PC-3 (cell line): ENCODE results near the gene SSTR5. TPM values are rescaled to one million over a fixed set of nuclear protein-coding genes. Genes with fewer than 3 reads are reported as not detected.
"Not testable (repeated sequence)": the region's sequence is repeated elsewhere in the genome, so short reads cannot be mapped to it uniquely, and the experiment has no call there.

ENCODE experiments used
- ATAC-seq: fragments of 200-7000 bp; cut with Tn5 transposase; 2 replicates; pipeline ENCODE4 v1.9.1; 2020; ENCODE audit warnings: mild to moderate bottlenecking, moderate library complexity
- Bru-seq: library from RNA; stranded (reverse); fragments of 400-500 nt; gene quantifications from one replicate; lab custom pipeline; 2021; lab: Mats Ljungman, UMichigan
- BruChase-seq, 2 experiments: library from RNA; stranded (reverse); fragments of 400-500 nt; gene quantifications; one replicate each; lab custom pipeline; 2021; lab: Mats Ljungman, UMichigan
- BruUV-seq: library from RNA; stranded (reverse); fragments of 400-500 nt; replicated peaks from 2 replicates; lab custom pipeline; 2021; lab: Mats Ljungman, UMichigan
- CTCF ChIA-PET: fragments of 300-600 bp; sonication (Branson Sonifier 250); formaldehyde crosslinking; loops from one replicate; lab custom pipeline; 2022; ENCODE audit warnings: antibody characterized with exemption; lab: Charles Lee
- POLR2A ChIA-PET: fragments of 300-600 bp; sonication (Branson Sonifier 250); formaldehyde crosslinking; loops from one replicate; lab custom pipeline; 2022; ENCODE audit warnings: antibody characterized with exemption; ENCODE audit not compliant: unreplicated experiment; lab: Charles Lee
- DNase-seq: peaks from one replicate; pipeline ENCODE4 v3.0.0-alpha.2; 2015
- H2AFZ ChIP-seq: fragments of 300-600 bp; sonication (generic); 2 replicates; pipeline ENCODE4 v1.6.0; 2016; ENCODE audit warnings: antibody characterized with exemption, low read length
- H3F3A ChIP-seq: fragments of 300-600 bp; sonication (generic); one replicate; pipeline ENCODE4 v1.6.0; 2017; ENCODE audit warnings: antibody characterized with exemption, low read length, control low read depth, mild to moderate bottlenecking; ENCODE audit not compliant: unreplicated experiment
- H3K27ac ChIP-seq: fragments of 300-600 bp; sonication (generic); 2 replicates; pipeline ENCODE4 v1.5.1; 2016; ENCODE audit warnings: mild to moderate bottlenecking, low read length
- H3K27me3 ChIP-seq: fragments of 300-600 bp; sonication (generic); 2 replicates; pipeline ENCODE4 v1.6.1; 2016; ENCODE audit warnings: low read length, mixed read lengths
- H3K36me3 ChIP-seq: fragments of 300-600 bp; sonication (generic); 2 replicates; pipeline ENCODE4 v1.6.1; 2016; ENCODE audit warnings: low read depth, mixed run types, low read length, mixed read lengths
- H3K4me1 ChIP-seq: fragments of 300-600 bp; sonication (generic); 2 replicates; pipeline ENCODE4 v1.5.1; 2016; ENCODE audit warnings: low read length; ENCODE audit not compliant: insufficient read depth
- H3K4me2 ChIP-seq: fragments of 300-600 bp; sonication (generic); 2 replicates; pipeline ENCODE4 v1.6.0; 2016; ENCODE audit warnings: low read length
- H3K4me3 ChIP-seq: fragments of 300-600 bp; sonication (generic); 2 replicates; pipeline ENCODE4 v1.5.1; 2016; ENCODE audit warnings: mild to moderate bottlenecking, low read length, mixed read lengths
- H3K79me2 ChIP-seq: fragments of 300-600 bp; sonication (generic); 2 replicates; pipeline ENCODE4 v1.6.1; 2017; ENCODE audit warnings: low read length, mixed read lengths
- H3K9ac ChIP-seq: fragments of 300-600 bp; sonication (generic); 2 replicates; pipeline ENCODE4 v1.6.0; 2016; ENCODE audit warnings: mild to moderate bottlenecking, low read length
- H3K9me2 ChIP-seq: fragments of 300-600 bp; sonication (generic); replicated peaks from 2 replicates; pipeline ENCODE4 v1.6.1; 2016; ENCODE audit warnings: mixed run types, low read length, mixed read lengths
- H3K9me3 ChIP-seq: fragments of 300-600 bp; sonication (generic); 2 replicates; pipeline ENCODE4 v1.6.1; 2016; ENCODE audit warnings: low read length, mixed read lengths
- H4K20me1 ChIP-seq: fragments of 300-600 bp; sonication (generic); 2 replicates; pipeline ENCODE4 v1.6.1; 2016; ENCODE audit warnings: low read length, mixed read lengths
- EZH2 ChIP-seq: fragments of 300-600 bp; sonication (generic); IDR thresholded peaks from one replicate; pipeline ENCODE4 v1.6.1; 2017; ENCODE audit warnings: antibody characterized with exemption, mild to moderate bottlenecking, low read length; ENCODE audit not compliant: unreplicated experiment
- EZH2phosphoT487 ChIP-seq: fragments of 300-600 bp; sonication (generic); IDR thresholded peaks from 2 replicates; pipeline ENCODE4 v1.6.1; 2018; ENCODE audit warnings: mild to moderate bottlenecking, antibody characterized with exemption, low read length, borderline replicate concordance
- intact Hi-C: fragments of 100-400 bp; cut with micrococcal nuclease; formaldehyde crosslinking; loops from 2 replicates; pipeline ENCODE4 v1.9.0; 2023
- long read RNA-seq: library from polyadenylated mRNA; unstranded; transcript quantifications from one replicate; pipeline ENCODE4 v2.0.0, GENCODE V29; 2021; ENCODE audit not compliant: unreplicated experiment
- total RNA-seq: library from RNA; depleted of rRNA; stranded (reverse); fragments of >200 nt; gene quantifications from 2 replicates; pipeline ENCODE4 v1.2.3, GENCODE V29; 2014; rRNA removed
- TF ChIP-seq, protein P1 (sequence below): fragments of 300-600 bp; sonication (generic); conservative IDR thresholded peaks from 2 replicates; pipeline ENCODE4 v1.5.1; 2017; ENCODE audit warnings: antibody characterized with exemption, low read depth, mild to moderate bottlenecking, low read length

The SSTR5 gene
- total RNA-seq (0.51 and 1.0 TPM in 2 replicates), Bru-seq, nascent RNA (percentile 43 among the genes with signal in this experiment), BruChase-seq, experiment 1, labeled RNA remaining after a 6-hour chase (percentile 31 among the genes with signal in this experiment), BruChase-seq, experiment 2, labeled RNA remaining after a 2-hour chase (percentile 68 among the genes with signal in this experiment)
- long read RNA-seq, transcript SSTR5-201 (1 exons, 1,362 nt) = major isoform, 67 of 70 reads
- long read RNA-seq, partial matches to known transcripts = 0 of 70 reads
- long read RNA-seq, other reads (novel, unspliced or antisense) = 3 of 70 reads

DNA sequence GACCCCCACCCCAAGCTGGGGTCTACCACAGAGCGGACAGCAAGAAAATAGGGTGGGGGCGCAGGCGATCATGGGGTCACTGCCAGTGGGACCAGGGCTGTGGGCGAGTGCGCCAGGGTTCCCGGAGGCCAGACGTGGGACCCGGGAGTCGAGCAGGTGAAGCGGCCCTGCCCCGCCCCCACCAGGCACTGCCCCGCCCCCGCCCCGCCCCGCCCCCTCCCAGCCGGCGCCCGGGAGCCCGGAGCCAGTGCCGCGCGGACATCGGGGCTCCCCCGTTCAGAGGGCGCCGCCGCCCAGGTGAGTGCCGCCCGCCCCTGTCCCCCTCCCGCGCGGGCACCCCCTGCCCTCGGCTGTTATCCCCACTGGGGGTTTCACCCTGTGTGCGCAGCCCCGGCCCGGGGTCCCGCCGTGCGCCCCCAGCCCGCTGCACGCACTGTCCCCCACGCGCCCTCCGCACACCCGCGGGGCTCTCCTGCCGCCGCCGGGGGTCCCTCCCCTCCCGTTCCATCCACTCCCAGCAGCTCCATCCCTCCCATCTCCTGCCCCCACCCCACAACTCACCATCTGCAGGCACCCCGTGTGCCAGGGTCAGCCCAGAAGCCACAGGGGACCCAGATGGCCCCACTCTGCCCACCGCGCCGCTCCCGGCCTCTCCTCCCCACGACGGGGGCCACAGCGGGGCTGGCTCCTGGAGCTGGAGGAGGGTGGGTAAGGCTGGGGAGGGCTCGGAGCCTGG, at the start of gene SSTR5:
Gene SSTR5 (plus strand): TSS at position 222 of the 736 bp plus-strand sequence. CDS start 6,122 bp downstream, outside the sequence.
- no peaks in the 10 kb centered on the region for H3F3A ChIP-seq
- DNase-seq = no peak
- H4K20me1 ChIP-seq = no peaks in the 10 kb centered on the region
- no peaks in the 10 kb centered on the region for H3K36me3 ChIP-seq
- no TSS peak for BruUV-seq
- no peak for TF ChIP-seq EZH2
- TF ChIP-seq EZH2phosphoT487 = no peak
- TF ChIP-seq, protein P1, sequence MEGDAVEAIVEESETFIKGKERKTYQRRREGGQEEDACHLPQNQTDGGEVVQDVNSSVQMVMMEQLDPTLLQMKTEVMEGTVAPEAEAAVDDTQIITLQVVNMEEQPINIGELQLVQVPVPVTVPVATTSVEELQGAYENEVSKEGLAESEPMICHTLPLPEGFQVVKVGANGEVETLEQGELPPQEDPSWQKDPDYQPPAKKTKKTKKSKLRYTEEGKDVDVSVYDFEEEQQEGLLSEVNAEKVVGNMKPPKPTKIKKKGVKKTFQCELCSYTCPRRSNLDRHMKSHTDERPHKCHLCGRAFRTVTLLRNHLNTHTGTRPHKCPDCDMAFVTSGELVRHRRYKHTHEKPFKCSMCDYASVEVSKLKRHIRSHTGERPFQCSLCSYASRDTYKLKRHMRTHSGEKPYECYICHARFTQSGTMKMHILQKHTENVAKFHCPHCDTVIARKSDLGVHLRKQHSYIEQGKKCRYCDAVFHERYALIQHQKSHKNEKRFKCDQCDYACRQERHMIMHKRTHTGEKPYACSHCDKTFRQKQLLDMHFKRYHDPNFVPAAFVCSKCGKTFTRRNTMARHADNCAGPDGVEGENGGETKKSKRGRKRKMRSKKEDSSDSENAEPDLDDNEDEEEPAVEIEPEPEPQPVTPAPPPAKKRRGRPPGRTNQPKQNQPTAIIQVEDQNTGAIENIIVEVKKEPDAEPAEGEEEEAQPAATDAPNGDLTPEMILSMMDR = no peak
- H3K27ac ChIP-seq = no peak within 1 kb of the TSS
- ChIA-PET POLR2A (no interaction called here), CTCF (no interaction called here)
- ATAC-seq = peak; percentile 0; the same call in 1 of the 2 replicates
- H3K27me3 ChIP-seq = no peaks in the 10 kb centered on the region; the same call in 1 of the 2 replicates
- no peak within 1 kb of the TSS for H3K4me2 ChIP-seq
- no peak within 1 kb of the TSS for H3K9ac ChIP-seq
- no peak within 1 kb of the TSS for H2AFZ ChIP-seq
- no peaks in the 10 kb centered on the region for H3K4me1 ChIP-seq
- intact Hi-C loops = no loop called here
- no peaks in the 10 kb centered on the region for H3K9me3 ChIP-seq
- no peaks in the 10 kb centered on the region for H3K79me2 ChIP-seq
- no peak within 1 kb of the TSS for H3K4me3 ChIP-seq
- H3K9me2 ChIP-seq = no peaks in the 10 kb centered on the region

- H3K4me1 ChIP-seq = no peaks in the 10 kb centered on the region
- ATAC-seq (no peak), DNase-seq (no peak)
- TF ChIP-seq EZH2phosphoT487 (no peak), EZH2 (no peak)
- TF ChIP-seq, protein P1 = no peak
- peaks cover 5% of the 10 kb centered on the region; the same call in 1 of the 2 replicates for H3K27me3 ChIP-seq
- no peak overlapping the region for H3K9ac ChIP-seq
- H2AFZ ChIP-seq = no peak overlapping the region
- H3K4me2 ChIP-seq = no peak overlapping the region
- H3K4me3 ChIP-seq = no peak overlapping the region
- no peaks in the 10 kb centered on the region for H3K9me3 ChIP-seq
- no peak overlapping the region for H3K27ac ChIP-seq
- intact Hi-C loops = no loop called here
- no TSS peak for BruUV-seq
- ChIA-PET POLR2A (no interaction called here), CTCF (no interaction called here)
- H4K20me1 ChIP-seq = no peaks in the 10 kb centered on the region
- no peaks in the 10 kb centered on the region for H3K36me3 ChIP-seq
- no peaks in the 10 kb centered on the region for H3K9me2 ChIP-seq
- H3K79me2 ChIP-seq = no peaks in the 10 kb centered on the region
- no peaks in the 10 kb centered on the region for H3F3A ChIP-seq
Measured at GRCh38 chr16:1024138-1024537, 48.4 kb upstream of the SSTR5 start.

DNA sequence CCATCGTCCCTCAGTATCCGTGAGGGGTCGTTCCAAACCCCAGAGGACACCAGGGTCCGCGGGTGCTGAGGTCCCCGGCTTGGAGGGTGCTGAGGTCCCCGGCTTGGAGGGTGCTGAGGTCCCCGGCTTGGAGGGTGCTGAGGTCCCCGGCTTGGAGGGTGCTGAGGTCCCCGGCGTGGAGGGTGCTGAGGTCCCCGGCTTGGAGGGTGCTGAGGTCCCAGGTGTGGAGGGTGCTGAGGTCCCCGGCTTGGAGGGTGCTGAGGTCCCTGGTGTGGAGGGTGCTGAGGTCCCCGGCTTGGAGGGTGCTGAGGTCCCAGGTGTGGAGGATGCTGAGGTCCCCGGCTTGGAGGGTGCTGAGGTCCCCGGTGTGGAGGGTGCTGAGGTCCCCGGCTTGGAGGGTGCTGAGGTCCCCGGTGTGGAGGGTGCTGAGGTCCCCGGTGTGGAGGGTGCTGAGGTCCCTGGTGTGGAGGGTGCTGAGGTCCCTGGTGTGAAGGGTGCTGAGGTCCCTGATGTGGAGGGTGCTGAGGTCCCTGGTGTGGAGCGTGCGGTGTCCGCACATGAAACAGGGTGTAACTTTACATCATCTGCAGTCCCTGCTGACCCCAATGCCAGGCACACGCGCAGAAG, 47.3 kb upstream of the SSTR5 start:
- not testable (repeated sequence) for H3K27me3 ChIP-seq

More for the DNA sequence above, 47.3 kb upstream of the SSTR5 start:
- POLR2A ChIA-PET, DNase-seq, H3F3A ChIP-seq, H3K79me2 ChIP-seq, H3K9me3 ChIP-seq, BruUV-seq, H2AFZ ChIP-seq, H3K4me1 ChIP-seq, intact Hi-C loops, H3K27ac ChIP-seq, ATAC-seq, H3K9ac ChIP-seq, CTCF ChIA-PET, H3K4me3 ChIP-seq, H3K9me2 ChIP-seq, H4K20me1 ChIP-seq, H3K36me3 ChIP-seq, H3K4me2 ChIP-seq: not testable (repeated sequence)
